Activated naive CD4-positive, alpha-beta T cell treated with anti-CD3 and anti-CD28 coated beads, Interleukin-2, amount 50 U/mL, for 16 hours (primary cell): ENCODE data around the gene LSM5.
A peak's percentile ranks its signal among the peaks of the same experiment; 100 is the strongest.
"Not testable (repeated sequence)": the region's sequence is repeated elsewhere in the genome, so short reads cannot be mapped to it uniquely, and the experiment has no call there.

Experiments
- DNase-seq: peaks from one replicate; pipeline ENCODE4 v3.0.0-alpha.2; 2020

The LSM5 gene

DNA sequence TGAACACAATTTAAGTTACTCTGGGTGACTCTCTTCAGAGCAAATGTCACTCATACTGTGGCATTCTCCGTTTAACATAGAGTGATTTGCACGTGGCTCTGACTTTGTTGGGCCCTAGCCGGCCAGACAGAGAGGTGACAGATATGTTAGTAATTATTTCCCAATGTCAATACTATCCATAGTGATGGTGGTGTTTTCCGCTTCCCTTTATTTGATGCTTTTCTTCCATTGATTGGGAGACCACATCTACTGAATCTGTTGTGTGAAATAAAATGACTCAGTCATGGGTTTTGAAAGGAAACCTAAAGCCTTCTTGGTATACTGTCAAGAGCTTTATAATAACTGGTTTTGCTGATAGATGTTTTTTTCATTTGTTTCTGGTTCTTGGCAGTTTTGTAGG, 12.5 kb upstream of the LSM5 start:
- peak; percentile 26 for DNase-seq

GRCh38 chr7:32501522-32501921, 11.3 kb upstream of the LSM5 start:
- DNase-seq = no peak

DNA sequence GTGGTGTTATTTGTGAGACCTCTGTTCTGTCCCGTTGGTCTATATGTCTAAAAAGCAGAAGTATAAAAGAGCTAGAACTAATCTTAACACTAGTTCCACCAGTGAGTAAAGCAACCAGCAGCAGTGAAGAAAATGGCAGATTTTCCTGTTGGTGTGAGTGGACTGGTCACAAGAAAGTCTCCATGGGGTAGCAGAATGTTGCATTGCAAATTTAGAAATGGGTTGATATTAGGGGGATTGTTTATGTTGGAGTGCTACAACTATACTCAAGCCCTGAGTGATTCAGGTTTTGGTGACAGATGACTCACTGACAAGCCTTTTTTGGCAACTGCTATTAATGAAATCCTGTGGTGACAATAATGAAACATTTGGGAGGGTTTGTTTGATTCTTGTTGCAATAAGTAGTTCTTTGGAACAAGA, 10.8 kb upstream of the LSM5 start:
- no peak for DNase-seq

DNA sequence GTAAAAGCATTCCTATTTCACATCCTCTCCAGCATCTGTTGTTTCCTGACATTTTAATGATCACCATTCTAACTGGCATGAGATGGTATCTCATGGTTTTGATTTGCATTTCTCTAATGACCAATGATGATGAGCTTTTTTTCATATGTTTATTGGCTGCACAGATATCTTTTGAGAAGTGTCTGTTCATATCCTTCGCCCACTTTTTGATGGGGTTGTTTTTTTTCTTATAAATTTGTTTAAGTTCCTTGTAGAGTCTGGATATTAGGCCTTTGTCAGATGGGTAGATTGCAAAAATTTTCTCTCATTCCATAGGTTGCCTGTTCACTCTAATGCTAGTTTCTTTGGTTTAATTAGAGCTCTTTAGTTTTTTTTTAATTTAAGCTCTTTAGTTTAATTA, 10.0 kb upstream of the LSM5 start:
- not testable (repeated sequence) for DNase-seq

DNA sequence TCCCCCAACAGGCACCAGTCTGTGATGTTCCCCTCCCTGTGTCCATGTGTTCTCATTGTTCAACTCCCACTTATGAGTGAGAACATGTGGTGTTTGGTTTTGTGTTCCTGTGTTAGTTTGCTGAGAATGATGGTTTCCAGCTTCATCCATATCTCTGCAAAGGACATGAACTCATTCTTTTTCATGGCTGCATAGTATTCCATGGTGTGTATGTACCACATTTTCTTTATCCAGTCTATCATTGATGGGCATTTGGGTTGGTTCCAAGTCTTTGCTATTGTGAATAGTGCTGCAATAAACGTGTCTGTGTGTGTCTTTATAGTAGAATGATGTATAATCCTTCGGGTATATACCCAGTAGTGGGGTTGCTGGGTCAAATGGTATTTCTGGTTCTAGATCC, 9.6 kb upstream of the LSM5 start:
- not testable (repeated sequence) for DNase-seq

GRCh38 chr7:32496052-32496813, 6.1 kb upstream of the LSM5 start:
- no peak for DNase-seq

GRCh38 chr7:32495298-32496051, 5.3 kb upstream of the LSM5 start, which contains the start of gene AVL9:
TSS of gene AVL9 (plus strand) at chr7:32495489. CDS start at chr7:32495710, 221 bp downstream.
- DNase-seq = peak; percentile 100

- no peak for DNase-seq
Measured at GRCh38 chr7:32494946-32495297, 4.7 kb upstream of the LSM5 start.

GRCh38 chr7:32489788-32490126, 423 bp downstream of the LSM5 start:
- no peak for DNase-seq

GRCh38 chr7:32481921-32482320, 8.3 kb downstream of the LSM5 start:
- no peak for DNase-seq

- no peak for DNase-seq
Measured at GRCh38 chr7:32481176-32481575, 9.0 kb downstream of the LSM5 start.

DNA sequence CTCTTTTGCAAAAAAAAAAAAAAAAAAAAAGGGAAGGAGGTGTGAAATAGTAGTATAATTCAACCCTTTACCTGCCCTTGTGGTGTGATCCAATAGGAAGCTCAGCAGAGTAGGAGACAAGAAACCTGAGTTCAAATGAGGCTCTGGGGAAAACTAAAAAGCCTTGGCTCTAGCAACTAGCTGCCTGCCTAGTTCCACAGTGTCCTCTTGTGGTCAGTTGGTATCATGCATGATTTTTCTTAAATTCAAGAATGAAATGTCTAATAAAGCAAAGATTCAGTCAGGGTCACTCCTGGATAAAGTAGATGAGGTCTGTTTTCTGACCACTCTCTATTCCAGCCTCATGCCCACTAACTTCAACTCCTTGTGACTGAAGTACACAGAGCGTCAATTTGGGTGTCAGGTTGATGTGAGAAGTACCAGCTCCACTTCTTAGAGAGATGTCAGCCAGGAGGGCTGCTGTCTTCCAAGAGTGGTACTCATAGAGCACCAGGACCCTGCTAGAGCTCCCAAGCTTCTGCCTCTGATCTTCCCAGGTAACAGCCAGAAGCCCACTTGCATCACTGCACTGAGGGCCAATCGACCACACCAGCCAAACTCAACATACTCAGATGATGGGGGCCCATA, 10.5 kb downstream of the LSM5 start:
- DNase-seq = no peak

- no peak for DNase-seq
Measured at GRCh38 chr7:32477649-32477980, 12.6 kb downstream of the LSM5 start.

- DNase-seq = no peak
Measured at GRCh38 chr7:32476816-32477648, 13.1 kb downstream of the LSM5 start.

GRCh38 chr7:32474008-32474407, 16.2 kb downstream of the LSM5 start:
- no peak for DNase-seq

- DNase-seq = no peak
Measured at GRCh38 chr7:32472015-32472414, 18.2 kb downstream of the LSM5 start.

GRCh38 chr7:32470871-32471270, 19.3 kb downstream of the LSM5 start:
- no peak for DNase-seq

DNA sequence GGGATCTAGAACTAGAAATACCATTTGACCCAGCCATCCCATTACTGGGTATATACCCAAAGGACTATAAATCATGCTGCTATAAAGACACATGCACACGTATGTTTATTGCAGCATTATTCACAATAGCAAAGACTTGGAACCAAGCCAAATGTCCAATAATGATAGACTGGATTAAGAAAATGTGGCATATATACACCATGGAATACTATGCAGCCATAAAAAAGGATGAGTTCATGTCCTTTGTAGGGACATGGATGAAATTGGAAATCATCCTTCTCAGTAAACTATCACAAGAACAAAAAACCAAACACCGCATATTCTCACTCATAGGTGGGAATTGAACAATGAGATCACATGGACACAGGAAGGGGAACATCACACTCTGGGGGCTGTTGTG, 20.2 kb downstream of the LSM5 start:
- not testable (repeated sequence) for DNase-seq

- not testable (repeated sequence) for DNase-seq
Measured at GRCh38 chr7:32464641-32465416, 25.4 kb downstream of the LSM5 start.

GRCh38 chr7:32462977-32463376, 27.2 kb downstream of the LSM5 start:
- DNase-seq = no peak

GRCh38 chr7:32462451-32462850, 27.7 kb downstream of the LSM5 start:
- no peak for DNase-seq

DNA sequence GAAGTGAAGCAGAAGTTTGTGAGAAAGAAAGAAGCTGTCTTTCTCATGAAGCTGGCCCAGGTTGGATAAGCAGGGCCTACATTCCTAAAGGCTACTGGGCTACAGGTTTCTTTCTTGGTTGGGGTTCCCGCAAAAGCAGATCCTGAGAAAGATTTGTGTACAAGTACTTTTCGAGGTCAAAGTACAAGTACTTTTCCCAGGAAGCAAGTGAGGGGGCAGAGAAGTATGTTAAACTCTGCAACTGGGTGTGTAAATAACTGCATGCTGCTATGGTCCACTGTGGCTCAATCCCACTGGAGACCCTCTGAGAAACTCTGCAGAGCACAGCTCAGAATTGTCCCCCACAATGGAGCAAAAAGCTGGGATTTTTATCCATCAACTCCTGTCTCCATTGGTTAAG, 28.7 kb downstream of the LSM5 start:
- no peak for DNase-seq
